ENCODE data around the gene MCL1.
"Not testable (repeated sequence)": the region's sequence is repeated elsewhere in the genome, so short reads cannot be mapped to it uniquely, and the experiment has no call there.

MCL1 gene

DNA sequence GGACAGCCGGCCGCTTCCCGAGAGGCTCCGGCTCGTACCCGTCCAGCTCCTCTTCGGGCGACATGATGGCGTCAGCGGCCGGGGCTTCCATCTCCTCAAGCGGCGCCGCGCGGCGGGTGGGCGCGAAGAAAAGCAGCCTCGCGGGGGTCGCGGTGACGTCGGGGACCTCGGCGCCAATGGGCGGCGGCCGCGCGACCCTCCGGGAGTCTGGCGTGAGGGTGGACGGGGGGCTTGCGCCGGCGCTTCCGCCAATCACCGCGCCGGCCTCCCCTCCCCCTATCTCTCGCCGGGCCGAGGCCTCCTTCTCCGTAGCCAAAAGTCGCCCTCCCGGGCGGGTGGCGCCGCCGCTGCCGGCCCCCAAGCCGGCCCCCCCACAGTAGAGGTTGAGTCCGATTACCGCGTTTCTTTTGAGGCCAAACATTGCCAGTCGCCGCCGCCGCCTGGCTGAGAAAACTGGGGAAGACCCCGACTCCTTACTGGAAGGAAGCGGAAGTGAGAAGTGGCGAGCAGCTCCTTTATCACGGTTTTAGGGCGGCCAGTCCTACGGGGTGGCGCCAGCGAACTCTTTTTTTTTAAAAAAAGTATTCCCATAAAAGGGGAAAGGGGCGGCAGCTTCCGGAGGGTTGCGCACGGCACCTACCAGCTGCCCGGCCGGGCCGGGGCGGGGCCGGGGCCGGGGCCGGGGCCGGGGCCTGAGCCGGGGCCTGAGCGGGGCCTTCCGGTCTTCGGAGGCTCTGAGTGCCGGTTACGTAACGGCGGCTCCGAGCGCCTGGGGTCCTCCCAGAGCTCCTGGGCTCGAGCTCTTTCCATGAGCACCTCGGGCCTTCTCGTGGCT is at the start of gene MCL1:
Gene MCL1, minus strand, starts transcription at position 501 of the 835 bp plus-strand sequence. Its CDS starts 80 bp downstream, at position 421.
- peak; percentile 67 for DNase-seq

DNA sequence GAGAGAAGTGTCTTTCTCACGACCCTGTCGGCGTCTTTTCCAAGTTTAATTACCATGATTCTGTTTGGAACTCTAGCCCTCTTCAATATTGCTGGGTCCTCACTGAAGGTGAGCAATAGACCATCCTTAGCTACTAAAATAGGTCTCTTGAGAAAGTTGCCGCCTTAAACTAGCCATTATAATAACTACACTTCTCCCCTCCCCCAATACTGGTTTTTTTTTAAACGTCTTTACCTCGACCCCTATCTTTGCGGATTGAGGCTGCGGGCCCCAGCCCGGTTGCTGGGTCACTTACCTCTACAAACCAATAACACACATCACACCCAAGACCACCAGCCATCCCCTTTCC is 49.3 kb upstream of the MCL1 start:
- DNase-seq, result no peak

DNA sequence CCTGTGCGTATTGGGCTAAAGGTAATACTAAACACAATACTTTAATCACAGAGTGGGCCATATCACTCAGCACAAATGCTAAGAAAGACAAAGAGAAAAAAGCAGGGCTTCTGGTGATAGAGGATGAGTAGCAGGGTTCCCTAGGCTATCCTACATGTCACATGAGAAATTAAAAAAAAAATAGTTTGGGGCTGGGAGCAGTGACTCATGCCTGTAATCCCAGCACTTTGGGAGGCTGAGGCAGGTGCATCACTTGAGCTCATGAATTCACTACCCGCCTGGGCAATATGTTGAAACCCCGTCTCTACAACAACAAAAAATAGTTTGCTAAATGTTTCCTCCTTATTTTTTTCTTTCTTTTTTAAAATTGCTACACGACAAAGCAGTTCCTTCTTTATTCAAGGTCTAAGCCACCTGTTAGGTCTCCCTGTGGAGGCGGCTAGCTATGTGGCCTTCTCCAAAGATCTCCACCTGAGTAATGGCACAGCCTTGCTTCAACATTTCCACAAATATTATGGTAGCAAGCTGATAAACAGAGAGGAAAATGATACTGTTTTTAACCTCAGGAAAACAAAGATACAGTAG is 48.5 kb upstream of the MCL1 start:
- no peak for DNase-seq

DNA sequence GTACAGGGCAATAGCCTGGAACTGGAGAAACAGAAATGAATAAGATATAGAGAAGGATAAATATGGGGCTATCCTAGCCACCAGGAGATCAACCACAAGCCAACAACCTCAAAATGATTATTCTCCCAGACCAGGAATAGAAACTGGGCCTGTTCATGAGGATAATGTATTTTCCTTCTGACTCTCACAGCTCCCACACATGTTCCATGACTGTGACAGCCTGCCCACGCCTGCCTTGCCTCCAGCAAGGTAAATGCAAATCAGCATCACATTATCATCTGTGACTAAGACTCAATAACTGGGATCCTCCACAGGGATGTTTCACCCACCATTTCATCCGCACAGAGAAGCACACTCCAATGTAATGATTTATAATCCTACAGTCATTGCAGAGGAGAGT is 46.7 kb upstream of the MCL1 start:
- no peak for DNase-seq

DNA sequence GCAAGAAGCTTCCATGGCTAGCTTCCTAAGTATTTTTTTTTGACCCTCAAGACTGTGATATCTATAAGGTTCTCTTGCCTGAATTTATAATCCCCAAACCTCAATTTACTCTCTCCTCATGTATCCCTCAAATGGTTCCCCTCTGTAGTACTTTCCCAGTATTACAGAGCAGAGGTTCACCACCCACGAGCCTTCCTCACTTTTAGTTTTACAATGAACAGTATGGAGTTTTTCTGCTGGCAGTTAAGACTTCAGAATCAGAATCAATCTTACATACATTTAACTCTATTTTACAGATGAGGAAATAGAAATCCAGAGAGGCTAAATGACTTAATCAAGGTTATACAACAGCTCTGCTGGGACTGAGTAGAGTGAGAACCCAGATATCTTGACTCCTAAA is 45.1 kb upstream of the MCL1 start:
- DNase-seq, result not testable (repeated sequence)

DNA sequence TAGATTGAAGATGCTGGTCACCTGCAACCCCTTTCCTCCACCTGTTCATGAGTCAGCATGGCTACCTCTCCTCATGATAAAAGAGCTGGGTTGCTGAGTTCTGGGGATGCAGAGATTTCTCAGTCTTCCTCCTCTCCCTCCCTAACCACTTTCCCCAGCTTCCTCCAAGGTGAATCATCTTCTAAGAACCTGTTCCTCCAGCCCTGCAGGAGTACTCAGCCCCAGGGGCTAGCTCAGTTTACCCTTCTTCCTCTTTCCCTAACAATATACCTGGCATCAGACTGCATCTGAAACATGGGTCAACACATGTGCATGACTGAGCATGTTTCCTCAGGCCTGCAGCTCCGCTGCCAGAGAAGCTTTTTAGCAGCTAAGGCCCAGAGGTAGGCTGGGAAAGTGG is 44.7 kb upstream of the MCL1 start:
- not testable (repeated sequence) for DNase-seq

DNA sequence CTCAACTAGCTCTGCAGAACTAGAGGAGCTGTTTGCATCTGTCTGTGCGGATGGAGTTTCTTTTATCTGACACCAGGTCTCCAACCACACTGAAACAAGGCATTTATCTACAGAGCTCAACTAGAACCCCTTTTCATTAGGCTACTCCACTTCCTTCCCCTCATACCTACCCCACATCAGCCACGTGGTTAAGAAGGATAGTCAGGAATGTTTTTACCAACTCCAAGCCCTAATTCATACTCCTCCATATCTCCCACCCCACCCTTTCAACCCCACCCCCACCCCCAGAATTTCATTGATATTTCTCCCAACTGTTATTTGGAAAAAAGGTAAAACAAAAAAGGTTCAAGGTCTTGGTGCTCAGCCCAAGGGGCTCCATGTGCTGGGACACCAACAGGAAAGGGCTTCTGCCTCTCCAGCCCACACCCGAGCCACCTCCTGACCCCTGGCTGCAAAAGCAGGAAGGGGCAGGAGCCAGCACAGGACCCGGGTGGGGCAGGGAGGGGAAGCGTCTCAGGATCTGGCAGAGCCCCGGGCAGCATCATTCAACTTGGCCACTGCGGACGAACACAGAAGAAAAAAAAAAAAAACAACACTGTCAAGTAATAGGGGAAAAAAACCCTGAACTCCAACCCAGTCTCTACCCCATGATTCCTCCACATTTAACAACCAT is 43.0 kb upstream of the MCL1 start:
- no peak for DNase-seq

DNA sequence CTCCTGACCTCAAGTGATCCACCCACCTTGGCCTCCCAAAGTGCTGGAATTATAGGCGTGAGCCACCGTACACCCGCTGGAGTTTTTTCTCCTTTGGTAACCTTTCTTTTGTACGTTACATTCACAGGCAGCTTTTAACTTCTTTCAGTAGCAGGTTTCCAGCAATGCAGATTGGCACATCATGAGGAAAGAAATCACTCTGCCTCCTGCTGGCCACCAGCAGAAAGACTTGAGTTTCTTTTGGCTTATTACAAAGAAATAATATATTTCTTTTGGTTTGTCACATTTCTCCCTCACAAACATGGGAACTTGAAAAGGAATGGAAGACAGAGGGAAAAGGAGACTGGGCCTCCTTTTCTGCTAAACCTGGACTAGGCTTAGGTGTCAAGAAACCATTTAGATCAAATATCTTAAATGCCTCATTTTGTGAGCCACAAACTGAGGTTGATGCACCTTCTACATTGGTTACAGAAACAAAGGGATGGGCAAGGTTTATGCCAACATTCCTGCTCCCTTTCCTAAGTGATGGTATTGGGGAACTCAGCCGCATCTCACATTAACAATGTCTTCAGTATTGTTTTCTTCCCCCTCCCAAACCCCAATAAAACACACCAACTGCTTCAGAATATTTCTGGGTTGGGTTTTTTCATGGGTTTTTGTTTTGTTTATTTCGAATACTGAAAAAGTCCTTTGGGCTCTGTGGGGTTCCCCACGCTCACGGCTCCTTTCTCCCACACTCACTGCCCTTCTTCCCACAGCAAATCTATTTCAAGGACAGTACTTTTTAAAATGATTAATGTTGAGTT is 42.3 kb upstream of the MCL1 start:
- DNase-seq, result no peak

DNA sequence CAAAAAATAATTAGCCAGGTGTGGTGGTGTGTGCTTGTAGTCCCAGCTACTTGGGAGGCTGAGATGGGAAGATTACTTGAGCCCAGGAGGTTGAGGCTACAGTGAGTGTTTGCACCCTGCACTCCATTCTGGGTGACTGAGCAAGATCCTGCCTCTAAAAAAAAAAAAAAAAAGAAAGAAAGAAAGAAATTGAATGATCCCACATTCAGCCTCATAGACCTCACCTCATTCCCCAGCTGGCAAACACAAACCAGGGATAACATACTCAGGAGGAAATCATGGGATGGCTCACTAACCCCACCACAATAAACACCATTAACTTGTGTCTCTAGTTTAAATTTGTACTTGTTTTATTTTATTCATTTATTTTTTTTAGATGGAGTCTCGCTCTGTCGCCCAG is 41.5 kb upstream of the MCL1 start:
- no peak for DNase-seq

DNA sequence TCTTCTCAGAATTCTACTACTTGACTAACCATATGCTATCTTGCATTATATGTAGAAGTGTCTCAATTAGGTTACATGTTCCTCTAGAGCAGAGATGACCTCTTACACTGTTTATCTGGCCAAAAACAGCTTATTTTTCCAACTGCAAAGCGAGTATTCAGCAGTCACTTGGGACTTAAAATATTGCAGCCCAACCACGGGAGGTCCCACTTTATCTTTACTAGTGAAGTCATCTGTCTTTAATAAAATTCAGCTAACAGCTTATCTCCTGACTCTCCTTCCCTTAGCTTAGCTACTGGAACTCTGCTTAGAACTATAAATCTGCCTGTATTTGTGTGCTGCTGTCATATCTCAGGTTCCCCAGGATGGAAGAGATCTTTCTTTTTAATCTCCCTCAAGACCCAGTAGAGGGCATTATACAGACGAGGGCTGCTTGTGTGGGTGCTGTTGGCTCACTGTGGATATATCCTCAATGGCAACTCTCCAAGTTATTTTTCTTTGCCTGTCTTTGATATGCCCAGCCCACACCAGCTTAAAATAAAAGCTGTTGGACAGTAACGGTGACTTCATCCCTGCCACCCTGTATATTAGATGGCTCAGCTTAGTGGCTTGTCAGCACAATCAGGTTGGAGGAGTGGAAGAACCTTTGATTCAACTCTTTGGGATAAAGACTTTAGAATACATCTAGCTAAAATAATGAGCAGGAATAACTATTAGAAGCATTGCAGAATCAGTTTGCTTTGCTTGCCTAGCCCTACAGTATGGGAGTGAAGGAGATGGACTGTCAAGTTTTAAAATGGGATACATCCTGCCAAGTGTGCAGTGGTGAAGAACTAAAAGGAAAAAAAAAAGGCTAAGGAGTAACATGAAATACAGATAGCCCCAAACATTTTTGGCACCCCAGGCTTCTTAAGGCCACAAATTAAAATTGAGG is 40.4 kb upstream of the MCL1 start:
- DNase-seq, result no peak

DNA sequence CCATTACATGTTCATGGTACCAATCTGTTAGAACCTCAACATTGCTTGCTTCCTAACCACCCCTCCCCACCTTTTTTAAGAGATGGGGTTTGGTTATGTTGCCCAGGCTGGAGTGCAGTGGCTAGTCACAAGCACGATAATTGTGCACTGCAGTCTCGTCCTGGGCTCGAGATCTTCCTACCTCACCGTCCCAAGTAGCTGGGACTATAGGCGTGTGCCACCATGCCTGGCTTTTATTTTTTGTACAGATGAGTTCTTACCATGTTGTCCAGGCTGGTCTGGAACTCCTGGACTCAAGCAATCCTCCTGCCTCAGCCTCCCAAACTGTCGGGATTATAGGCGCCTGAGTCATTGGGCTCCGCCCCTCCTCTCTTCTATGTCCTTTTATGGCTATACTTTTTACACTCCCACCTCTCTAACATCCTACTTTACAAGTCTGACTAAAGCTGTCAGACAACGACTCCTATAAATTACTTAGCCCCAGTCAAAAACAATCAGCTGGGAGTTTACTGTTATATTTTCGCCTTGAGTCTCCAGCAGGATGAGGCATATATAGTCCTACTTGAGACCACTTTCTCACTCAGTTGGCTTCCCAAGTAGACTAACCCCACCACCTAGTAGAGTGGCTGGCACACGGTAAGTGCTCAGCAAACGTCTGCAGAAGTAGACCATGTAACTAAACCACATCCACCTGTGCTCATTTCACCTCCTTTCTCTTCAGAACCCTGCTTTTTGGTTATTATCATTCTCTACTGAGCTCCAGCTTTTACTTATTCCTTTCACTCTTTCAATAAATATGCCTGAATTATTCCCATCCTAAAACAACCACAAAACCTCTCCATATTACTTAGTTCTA is 36.2 kb upstream of the MCL1 start:
- DNase-seq, result no peak

DNA sequence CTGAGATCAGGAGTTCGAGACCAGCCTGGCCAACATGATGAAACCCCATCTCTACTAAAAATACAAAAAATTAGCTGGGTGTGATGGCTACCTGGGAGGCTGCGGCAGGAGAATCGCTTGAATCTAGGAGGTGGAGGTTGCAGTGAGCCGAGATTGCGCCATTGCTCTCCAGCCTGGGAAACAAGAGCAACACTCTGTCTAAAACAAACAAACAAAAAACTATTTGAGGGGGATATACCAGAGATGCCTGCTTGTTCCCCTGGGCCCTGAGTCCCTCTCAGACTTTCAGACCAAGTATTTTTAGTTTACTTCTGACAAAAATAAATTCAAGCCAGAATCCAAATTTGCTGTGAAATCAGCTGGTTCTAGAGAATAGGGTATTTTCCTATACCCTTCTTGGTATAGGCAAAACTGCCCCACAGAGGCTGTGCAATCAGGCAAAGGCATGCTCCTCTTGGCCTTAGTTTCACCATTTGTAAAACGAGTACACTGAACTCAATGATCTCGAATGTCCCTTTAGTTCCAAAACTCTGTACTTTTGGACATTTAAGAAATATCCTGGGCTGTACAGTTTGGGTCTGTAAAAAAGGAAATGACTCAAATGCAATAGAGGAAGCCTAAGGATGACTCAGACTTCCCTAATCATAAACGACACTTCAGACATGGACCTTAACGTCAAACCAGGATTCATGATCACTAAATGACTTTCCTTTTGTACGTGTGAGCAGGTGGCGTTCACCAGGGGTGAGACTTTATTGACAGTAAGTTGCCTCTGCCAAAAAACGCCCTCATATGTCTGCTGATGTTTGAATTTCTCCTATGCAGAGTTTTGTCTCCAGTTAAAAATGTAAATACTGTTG is 33.9 kb upstream of the MCL1 start:
- DNase-seq, result no peak

DNA sequence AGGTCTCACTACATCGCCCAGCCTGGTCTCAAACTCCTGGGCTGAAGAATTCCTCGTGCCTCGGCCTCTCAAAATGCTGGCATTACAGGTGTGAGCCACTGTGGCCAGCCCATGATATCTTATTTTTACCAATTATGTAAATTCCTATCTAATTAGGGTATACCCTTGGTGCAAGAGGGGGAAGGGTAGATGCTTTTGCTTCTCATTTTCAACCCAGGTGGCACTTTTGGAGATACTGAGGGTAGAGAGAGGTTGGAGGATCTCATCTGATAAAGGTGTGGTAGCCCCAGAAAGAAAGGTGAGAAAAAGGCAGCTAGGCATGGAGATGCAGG is 32.6 kb upstream of the MCL1 start:
- no peak for DNase-seq

DNA sequence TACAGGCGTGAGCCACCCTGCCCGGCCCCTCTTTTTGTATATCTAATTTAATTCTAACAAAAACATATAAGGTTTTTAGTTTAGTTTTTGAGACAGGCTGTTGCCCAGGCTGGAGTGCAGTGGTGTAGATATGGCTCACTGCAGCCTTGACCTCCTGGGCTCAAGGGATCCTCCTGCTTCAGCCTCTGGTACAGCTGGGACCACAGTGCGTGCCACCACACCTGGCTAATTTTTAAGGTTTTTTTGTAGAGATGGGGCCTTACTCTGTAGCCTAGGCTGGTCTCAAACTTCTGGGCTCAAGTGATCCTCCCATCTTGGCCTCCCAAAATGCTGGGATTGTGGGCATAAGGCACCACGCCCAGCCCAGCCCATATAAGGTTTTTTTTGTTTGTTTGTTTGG is 31.2 kb upstream of the MCL1 start:
- DNase-seq, result no peak

DNA sequence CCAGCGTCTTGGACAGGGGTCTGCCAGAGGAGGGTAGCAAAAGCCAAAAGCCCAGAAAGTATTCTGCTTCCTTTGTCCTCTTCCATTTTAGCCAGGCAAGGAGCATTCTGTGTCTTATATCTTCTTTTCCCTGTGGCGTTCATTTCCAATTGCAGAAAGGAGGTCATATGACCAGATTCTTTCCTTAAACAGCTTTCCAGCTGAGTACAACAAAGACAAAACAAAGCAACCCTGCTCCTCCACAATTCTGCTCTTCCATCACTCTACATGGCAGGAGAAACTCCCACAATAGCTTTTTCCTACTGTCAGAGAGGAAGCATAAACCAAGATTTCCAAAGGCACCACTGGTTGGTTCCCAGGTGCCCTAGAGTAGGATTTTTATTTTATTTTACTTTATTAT is 30.3 kb upstream of the MCL1 start:
- DNase-seq, result no peak

DNA sequence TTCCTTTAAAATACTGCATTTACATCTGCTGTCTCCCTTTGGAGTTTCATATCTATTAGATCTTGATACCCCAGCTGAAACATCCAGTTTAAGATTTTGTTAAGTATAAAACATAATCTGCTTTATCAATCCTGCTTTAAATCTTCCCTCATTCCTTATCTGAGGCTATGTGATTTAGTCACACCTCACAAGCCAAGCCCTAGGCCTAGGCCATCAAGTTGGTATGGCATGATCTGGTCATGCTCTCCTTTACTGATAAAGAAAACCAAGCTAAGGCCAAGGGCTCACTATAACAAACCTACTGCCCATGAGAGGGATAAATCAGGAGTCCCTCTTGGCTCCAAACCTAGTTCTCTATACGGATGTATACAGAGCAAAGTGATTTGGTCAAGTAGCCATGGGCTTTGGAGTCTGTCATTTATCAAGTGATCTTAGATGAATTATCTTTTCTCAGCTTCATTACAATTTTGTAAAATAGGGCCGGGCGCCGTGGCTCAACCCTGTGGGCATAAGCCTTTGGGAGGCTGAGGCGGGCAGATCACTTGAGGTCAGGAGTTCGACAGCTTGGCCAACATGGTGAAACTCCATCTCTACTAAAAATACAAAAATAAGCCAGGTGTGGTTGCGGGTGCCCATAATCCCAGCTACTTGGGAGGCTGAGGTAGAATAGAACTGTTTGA is 27.2 kb upstream of the MCL1 start:
- no peak for DNase-seq

DNA sequence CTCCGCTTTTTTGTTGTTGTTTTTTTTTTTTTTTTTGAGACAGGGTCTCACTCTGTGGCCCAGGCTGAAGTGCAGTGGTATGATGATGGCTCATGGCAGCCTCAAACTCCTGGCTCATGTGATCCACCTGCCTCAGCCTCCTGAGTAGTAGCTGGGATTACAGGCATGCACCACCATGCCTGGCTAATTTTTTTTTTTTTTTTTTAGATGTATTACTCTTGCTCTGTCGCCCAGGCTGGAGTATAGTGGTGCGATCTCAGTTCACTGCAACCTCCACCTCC is 26.0 kb upstream of the MCL1 start:
- DNase-seq, result not testable (repeated sequence)

DNA sequence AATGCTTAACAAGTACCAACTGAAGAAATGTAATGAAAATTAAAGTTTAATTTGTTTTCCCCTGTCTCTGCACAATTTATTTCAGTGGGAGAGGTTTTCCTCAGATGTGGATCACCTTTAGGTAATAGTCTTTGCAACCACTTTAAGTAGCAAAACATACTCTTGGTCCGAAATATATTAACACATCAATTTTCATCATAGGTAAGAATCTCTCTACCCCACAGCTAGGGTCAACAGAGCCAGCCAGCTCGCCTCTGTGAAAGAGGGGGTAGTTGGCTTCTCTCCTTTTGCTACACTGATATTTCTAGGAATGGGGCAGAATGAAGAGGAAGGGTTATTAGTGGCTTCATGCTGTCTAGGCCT is 24.8 kb upstream of the MCL1 start:
- DNase-seq, result no peak

DNA sequence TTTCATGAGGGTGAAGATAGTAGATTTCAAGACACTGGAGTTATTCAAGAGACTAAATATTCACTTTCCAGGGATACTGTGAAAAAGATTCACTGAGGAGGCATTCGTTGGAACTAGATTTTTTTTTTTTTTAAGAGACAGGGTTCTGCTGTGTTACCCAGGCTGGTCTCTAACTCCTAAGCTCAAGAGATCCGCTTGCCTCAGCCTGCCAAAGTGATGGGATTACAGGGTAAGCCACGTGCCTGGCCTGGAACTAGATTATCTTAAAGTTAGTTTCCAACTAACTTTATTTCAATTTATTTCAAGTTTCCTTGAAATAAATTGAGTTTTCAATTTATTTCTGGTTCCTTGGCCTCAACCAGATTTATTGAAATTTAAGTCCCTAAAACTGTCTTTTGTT is 24.3 kb upstream of the MCL1 start:
- DNase-seq, result no peak

DNA sequence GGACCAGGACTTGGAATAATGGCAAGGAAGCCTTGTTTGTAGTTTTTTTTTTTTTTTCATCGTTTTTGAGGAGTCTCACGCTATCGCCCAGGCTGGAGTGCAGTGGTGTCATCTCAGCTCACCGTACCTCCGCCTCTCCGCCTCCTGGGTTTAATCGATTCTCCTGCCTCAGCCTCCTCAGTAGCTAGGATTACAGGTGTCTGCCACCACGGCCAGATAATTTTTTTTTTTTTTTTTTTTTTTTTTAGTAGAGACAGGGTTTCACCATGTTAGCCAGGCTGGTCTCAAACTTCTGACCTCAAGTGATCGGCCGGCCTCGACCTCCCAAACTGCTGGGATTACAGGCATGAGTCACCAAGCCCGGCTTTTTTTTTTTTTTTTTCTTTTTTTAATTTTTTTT is 23.0 kb upstream of the MCL1 start:
- DNase-seq, result not testable (repeated sequence)

All from cortex of kidney (tissue), 1 donor.